ENCODE data around the gene ART1.

Gene ART1

DNA sequence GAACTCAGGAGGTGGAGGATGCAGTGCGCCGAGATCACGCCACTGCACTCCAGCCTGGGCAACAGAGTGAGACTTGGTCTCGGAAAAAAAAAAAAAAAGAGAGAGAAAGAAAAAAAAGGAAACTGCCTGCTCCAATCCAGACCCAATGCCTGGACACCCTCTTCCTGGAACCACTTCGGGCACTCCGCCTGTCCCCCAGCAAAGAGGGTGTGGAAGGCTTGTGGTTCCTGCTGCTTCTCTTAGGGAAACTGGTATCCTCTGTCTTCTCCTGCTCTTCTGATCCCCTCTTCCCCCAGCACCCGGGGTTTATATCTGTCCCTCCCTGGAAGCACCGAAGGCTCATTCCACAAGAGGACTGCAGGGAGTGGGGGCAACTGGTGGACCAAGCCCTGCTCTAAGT is 13.3 kb downstream of the ART1 start:
- Histone ChIP-seq H3K4me3 (ENCODE audit: insufficient read length, low read depth) (no peak overlapping the region), H3K27me3 (ENCODE audit: insufficient read depth, insufficient read length) (no peaks in the 10 kb centered on the region), H3K9me3 (ENCODE audit: insufficient read depth, low read length) (no peaks in the 10 kb centered on the region), H3K36me3 (ENCODE audit: insufficient read depth, insufficient read length, low read length) (no peaks in the 10 kb centered on the region), H3K4me1 (ENCODE audit: insufficient read depth, insufficient read length) (no peaks in the 10 kb centered on the region), H3K9ac (ENCODE audit: insufficient read length, low read depth) (no peak overlapping the region)
- TF ChIP-seq ZNF274 (IDR thresholded peaks at IDR 0.05; ENCODE audit: low read depth, low read length), result no peak
- TF ChIP-seq YY1 (IDR thresholded peaks at IDR 0.05; ENCODE audit: insufficient read depth, insufficient read length), result no peak
- TF ChIP-seq SUZ12 (IDR thresholded peaks at IDR 0.05; ENCODE audit: extremely low read depth, insufficient read depth, insufficient read length), result no peak
- DNase-seq (ENCODE audit: low read depth, low spot score), result no peak

- Histone ChIP-seq H3K36me3 (ENCODE audit: insufficient read depth, insufficient read length, low read length) (peaks cover 9% of the 10 kb centered on the region), H3K4me3 (ENCODE audit: insufficient read length, low read depth) (no peak overlapping the region), H3K27me3 (ENCODE audit: insufficient read depth, insufficient read length) (no peaks in the 10 kb centered on the region), H3K4me1 (ENCODE audit: insufficient read depth, insufficient read length) (no peaks in the 10 kb centered on the region), H3K9ac (ENCODE audit: insufficient read length, low read depth) (no peak overlapping the region), H3K9me3 (ENCODE audit: insufficient read depth, low read length) (no peaks in the 10 kb centered on the region)
- no peak for DNase-seq (ENCODE audit: low read depth, low spot score)
- TF ChIP-seq YY1 (IDR thresholded peaks at IDR 0.05; ENCODE audit: insufficient read depth, insufficient read length), result no peak
Observed at GRCh38 chr11:3659595-3660515, 14.9 kb downstream of the ART1 start.

DNA sequence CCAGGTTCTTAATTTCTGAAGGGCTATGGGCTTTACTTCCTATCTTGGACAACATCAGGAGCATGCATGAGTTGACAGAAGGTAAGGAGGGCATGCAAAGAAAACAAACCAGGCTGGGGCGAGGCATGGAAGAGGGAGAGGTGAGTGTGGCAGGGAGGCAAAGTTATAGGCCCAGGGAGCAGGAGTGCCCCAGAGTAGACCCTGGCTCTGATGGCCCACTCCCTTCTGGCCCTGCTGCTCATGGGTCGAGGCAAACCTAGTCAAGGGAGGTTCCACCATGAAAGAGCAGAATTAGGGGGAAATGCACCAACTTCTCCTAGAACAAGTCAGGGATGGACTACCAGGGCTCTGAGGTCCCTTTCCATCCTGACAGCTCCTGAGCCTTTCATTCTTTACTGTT is 16.0 kb downstream of the ART1 start:
- no peak overlapping the region for H3K4me3 ChIP-seq (ENCODE audit: insufficient read length, low read depth)
- no peaks in the 10 kb centered on the region for H3K27me3 ChIP-seq (ENCODE audit: insufficient read depth, insufficient read length)
- no peaks in the 10 kb centered on the region for H3K9me3 ChIP-seq (ENCODE audit: insufficient read depth, low read length)
- H3K4me1 ChIP-seq (ENCODE audit: insufficient read depth, insufficient read length), result no peaks in the 10 kb centered on the region
- no peak for TF ChIP-seq ZNF274 (IDR thresholded peaks at IDR 0.05; ENCODE audit: low read depth, low read length)
- no peak for TF ChIP-seq YY1 (IDR thresholded peaks at IDR 0.05; ENCODE audit: insufficient read depth, insufficient read length)
- no peak for TF ChIP-seq SUZ12 (IDR thresholded peaks at IDR 0.05; ENCODE audit: extremely low read depth, insufficient read depth, insufficient read length)
- DNase-seq (ENCODE audit: low read depth, low spot score), result no peak
- no peak overlapping the region for H3K9ac ChIP-seq (ENCODE audit: insufficient read length, low read depth)
- peaks cover 20% of the 10 kb centered on the region for H3K36me3 ChIP-seq (ENCODE audit: insufficient read depth, insufficient read length, low read length)

- TF ChIP-seq ZNF274 (IDR thresholded peaks at IDR 0.05; ENCODE audit: low read depth, low read length) (no peak), SUZ12 (IDR thresholded peaks at IDR 0.05; ENCODE audit: extremely low read depth, insufficient read depth, insufficient read length) (no peak), YY1 (IDR thresholded peaks at IDR 0.05; ENCODE audit: insufficient read depth, insufficient read length) (no peak)
- H3K4me1 ChIP-seq (ENCODE audit: insufficient read depth, insufficient read length), result no peaks in the 10 kb centered on the region
- DNase-seq (ENCODE audit: low read depth, low spot score), result no peak
Observed at GRCh38 chr11:3662856-3663255, 17.9 kb downstream of the ART1 start.

GRCh38 chr11:3664032-3664630 is 19.2 kb downstream of the ART1 start:
- no peak for DNase-seq (ENCODE audit: low read depth, low spot score)

More at GRCh38 chr11:3662856-3663255, 17.9 kb downstream of the ART1 start:
- Histone ChIP-seq H3K9me3 (ENCODE audit: insufficient read depth, low read length) (no peaks in the 10 kb centered on the region), H3K4me3 (ENCODE audit: insufficient read length, low read depth) (no peak overlapping the region), H3K36me3 (ENCODE audit: insufficient read depth, insufficient read length, low read length) (peaks cover 37% of the 10 kb centered on the region), H3K9ac (ENCODE audit: insufficient read length, low read depth) (no peak overlapping the region), H3K27me3 (ENCODE audit: insufficient read depth, insufficient read length) (no peaks in the 10 kb centered on the region)

DNA sequence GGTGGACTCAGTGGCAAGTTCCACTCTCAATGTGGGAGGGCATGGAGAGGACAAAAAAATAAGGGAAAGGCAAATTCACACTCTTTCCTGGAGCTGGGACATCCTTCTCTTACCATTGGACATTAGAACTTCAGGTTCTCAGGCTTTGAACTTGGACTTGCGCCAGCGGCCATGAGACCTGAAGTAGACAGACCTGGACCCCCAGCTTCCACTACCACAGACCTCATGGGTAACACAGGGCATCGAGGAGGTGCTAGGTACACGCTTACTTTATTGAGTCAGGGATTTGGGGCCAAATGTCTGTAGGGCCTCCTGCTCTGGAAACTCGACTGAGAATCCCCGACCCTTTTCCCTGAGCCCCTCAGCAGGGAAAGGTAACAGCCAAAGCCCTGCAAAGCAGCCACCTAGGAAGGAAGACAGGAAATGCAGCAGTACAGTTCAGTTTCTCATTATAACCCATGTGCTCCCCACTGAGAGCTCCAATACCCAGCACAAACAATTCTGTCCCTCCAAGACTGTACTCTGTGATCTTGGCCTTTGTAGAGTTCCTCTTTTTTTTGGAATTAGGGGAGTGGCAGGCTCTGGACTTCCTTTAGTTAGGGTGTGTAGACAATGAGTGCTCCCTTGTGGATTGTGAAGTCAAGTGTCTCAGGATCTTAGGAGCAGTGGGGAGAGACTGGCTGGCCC is 20.6 kb downstream of the ART1 start:
- no peaks in the 10 kb centered on the region for H3K27me3 ChIP-seq (ENCODE audit: insufficient read depth, insufficient read length)
- no peak for TF ChIP-seq ZNF274 (IDR thresholded peaks at IDR 0.05; ENCODE audit: low read depth, low read length)
- TF ChIP-seq YY1 (IDR thresholded peaks at IDR 0.05; ENCODE audit: insufficient read depth, insufficient read length), result no peak
- no peak for TF ChIP-seq SUZ12 (IDR thresholded peaks at IDR 0.05; ENCODE audit: extremely low read depth, insufficient read depth, insufficient read length)
- H3K36me3 ChIP-seq (ENCODE audit: insufficient read depth, insufficient read length, low read length), result peaks cover 58% of the 10 kb centered on the region
- DNase-seq (ENCODE audit: low read depth, low spot score), result no peak
- H3K4me3 ChIP-seq (ENCODE audit: insufficient read length, low read depth), result no peak overlapping the region
- no peaks in the 10 kb centered on the region for H3K4me1 ChIP-seq (ENCODE audit: insufficient read depth, insufficient read length)
- H3K9ac ChIP-seq (ENCODE audit: insufficient read length, low read depth), result no peak overlapping the region
- H3K9me3 ChIP-seq (ENCODE audit: insufficient read depth, low read length), result no peaks in the 10 kb centered on the region

More at GRCh38 chr11:3664032-3664630, 19.2 kb downstream of the ART1 start:
- Histone ChIP-seq H3K27me3 (ENCODE audit: insufficient read depth, insufficient read length) (no peaks in the 10 kb centered on the region), H3K9me3 (ENCODE audit: insufficient read depth, low read length) (no peaks in the 10 kb centered on the region), H3K4me1 (ENCODE audit: insufficient read depth, insufficient read length) (no peaks in the 10 kb centered on the region), H3K36me3 (ENCODE audit: insufficient read depth, insufficient read length, low read length) (peaks cover 46% of the 10 kb centered on the region), H3K4me3 (ENCODE audit: insufficient read length, low read depth) (no peak overlapping the region), H3K9ac (ENCODE audit: insufficient read length, low read depth) (no peak overlapping the region)
- TF ChIP-seq ZNF274 (IDR thresholded peaks at IDR 0.05; ENCODE audit: low read depth, low read length) (no peak), YY1 (IDR thresholded peaks at IDR 0.05; ENCODE audit: insufficient read depth, insufficient read length) (no peak), SUZ12 (IDR thresholded peaks at IDR 0.05; ENCODE audit: extremely low read depth, insufficient read depth, insufficient read length) (no peak)

DNA sequence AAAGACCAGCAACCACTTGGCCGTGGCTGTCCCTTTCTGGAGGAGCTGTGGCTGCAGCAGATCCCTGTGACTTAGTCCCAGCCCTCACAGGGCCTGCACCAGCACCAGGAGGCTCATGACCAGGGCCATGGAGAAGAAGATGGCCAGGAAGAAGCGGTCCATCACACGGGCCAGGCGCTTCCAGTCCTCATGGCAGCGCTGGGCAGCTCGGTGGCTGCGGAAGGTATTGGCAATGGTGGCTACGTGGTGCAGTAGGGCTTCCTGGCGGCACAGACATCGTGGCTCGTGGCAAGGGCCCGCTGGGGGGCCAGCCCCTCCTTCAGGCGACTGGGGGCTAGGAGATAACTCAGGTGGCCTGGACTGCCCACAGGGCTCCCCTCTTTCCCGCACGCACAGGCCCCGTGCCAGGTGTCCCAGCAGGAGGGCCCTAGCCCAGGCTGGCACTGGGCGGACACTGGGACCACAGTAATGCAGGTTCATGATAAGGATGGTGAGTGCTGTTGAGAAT is 21.1 kb downstream of the ART1 start:
- DNase-seq (ENCODE audit: low read depth, low spot score), result no peak
- Histone ChIP-seq H3K27me3 (ENCODE audit: insufficient read depth, insufficient read length) (no peaks in the 10 kb centered on the region), H3K9ac (ENCODE audit: insufficient read length, low read depth) (no peak overlapping the region), H3K4me1 (ENCODE audit: insufficient read depth, insufficient read length) (no peaks in the 10 kb centered on the region), H3K36me3 (ENCODE audit: insufficient read depth, insufficient read length, low read length) (peaks cover 64% of the 10 kb centered on the region), H3K4me3 (ENCODE audit: insufficient read length, low read depth) (no peak overlapping the region), H3K9me3 (ENCODE audit: insufficient read depth, low read length) (no peaks in the 10 kb centered on the region)
- TF ChIP-seq SUZ12 (IDR thresholded peaks at IDR 0.05; ENCODE audit: extremely low read depth, insufficient read depth, insufficient read length) (no peak), YY1 (IDR thresholded peaks at IDR 0.05; ENCODE audit: insufficient read depth, insufficient read length) (no peak), ZNF274 (IDR thresholded peaks at IDR 0.05; ENCODE audit: low read depth, low read length) (no peak)

Measured in NT2/D1 (cell line).